Activated CD4-positive, alpha-beta T cell treated with anti-CD3 and anti-CD28 coated beads, Interleukin-2, amount 50 U/mL, for 24 hours (primary cell): Measurements from ENCODE around the gene CHST11.
"Not testable (repeated sequence)": the region's sequence is repeated elsewhere in the genome, so short reads cannot be mapped to it uniquely, and the experiment has no call there.

Source experiments
- DNase-seq, 2 donors: peaks; one replicate each; pipeline ENCODE4 v3.0.0-alpha.2; 2020; ENCODE audit warnings: low read depth in 1 of 2, low spot score in 1 of 2

Gene CHST11

DNA sequence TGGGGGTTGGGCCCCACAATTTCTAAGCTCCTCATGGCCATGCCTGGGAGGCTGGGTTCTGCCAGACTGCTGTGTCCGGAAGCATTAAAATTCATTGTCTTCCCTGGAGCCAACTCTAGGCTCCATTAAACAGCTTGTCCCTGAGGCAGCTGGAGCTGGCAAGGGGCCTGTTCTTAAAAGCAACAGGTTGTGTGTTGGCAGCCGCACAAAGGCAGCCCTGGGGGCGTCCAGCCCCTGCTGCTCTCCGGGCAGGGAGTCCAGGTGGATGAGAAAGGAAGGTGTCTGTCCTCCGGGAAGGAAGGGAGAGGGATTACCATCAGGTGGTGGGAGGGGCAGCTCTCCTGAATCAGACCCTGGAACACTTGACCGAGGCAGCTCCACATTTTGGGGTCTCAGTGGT, 98.9 kb downstream of the CHST11 start:
- DNase-seq = no peak

DNA sequence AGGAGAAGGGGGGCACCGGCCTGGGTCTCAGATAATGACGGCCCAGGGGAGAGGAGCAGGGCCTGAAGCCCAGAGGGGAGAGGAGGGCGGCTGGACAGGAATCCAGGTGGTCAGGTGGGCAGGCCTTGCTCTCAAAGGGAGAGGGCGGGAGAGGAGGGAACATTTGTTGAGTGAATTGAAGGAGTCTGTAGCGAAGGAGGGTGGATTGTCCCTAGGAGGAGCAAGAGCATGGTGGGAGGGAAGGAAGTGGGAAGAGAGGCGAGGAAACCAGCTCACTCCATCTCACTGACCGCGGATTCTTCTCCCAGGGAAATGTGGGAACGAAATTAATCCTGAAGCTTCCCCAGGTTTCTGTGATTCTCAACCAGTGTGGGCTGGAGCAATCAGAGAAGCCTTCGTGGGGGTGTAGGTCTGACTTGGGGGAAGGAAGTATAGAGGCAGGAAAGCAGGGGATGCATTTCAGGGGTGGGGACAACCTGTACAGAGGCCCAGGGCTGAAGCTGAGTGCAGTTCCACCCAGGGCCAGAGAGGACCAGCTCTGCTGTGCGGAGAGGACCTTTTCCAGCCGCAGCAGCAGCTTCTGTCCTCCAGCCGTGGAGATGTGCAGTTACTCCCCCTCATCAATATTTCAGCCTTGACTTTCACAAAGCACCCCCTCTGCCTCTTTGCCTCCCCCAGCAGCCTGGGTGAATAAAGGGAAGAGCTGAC, 100.9 kb downstream of the CHST11 start:
- DNase-seq = no peak

DNA sequence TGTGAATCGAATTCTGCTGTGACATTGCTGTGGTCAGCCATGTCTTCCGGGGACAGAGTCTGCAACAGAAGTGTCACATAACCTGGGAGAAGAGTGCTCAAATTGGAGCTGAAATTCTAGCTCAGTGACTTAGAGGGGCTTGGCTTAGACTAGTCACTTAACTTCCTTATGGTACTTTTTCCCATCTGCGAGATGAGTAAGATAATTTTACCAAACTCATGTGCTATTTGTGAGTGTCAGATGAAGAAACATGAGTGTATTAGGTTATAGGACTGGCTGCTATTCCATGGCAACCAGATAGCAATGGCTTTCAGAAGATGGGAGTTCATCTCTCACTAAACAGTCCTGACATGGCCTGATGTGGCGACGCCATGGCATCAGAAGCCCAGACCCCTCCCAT, 104.1 kb downstream of the CHST11 start:
- DNase-seq = no peak

DNA sequence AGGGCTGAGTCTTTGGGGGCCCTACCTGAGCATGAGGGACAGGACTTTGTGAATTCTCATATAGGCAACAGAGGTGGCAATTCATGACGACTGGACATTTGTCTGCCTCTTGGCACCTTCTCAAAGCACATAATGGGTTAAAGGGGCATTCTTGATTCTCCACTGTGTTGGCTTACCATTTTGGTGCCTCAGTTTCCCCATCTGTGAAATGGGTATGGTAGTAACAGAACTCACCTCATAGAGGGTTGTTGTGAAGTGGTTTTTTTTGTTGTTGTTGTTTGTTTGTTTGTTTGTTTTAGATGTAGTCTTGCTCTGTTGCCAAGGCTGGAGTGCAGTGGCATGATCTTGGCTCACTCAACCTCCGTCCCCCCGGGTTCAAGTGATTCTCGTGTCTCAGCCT, 106.0 kb downstream of the CHST11 start:
- no peak for DNase-seq

DNA sequence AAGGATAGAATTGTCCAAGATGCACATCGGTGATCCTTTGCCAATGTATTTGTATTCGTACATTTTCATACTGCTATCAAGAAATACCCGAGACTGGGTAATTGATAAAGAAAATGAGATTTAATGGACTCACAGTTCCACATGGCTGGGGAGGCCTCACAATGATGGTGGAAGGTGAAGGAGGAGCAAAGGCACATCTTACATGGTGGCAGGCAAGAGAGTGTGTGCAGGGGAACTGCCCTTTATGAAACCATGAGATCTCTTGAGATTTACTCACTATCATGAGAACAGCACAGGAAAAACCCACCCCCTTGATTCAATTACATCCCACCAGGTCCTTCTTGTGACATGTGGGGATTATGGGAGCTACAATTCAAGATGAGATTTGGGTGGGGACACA, 107.9 kb downstream of the CHST11 start:
- DNase-seq = not testable (repeated sequence)

DNA sequence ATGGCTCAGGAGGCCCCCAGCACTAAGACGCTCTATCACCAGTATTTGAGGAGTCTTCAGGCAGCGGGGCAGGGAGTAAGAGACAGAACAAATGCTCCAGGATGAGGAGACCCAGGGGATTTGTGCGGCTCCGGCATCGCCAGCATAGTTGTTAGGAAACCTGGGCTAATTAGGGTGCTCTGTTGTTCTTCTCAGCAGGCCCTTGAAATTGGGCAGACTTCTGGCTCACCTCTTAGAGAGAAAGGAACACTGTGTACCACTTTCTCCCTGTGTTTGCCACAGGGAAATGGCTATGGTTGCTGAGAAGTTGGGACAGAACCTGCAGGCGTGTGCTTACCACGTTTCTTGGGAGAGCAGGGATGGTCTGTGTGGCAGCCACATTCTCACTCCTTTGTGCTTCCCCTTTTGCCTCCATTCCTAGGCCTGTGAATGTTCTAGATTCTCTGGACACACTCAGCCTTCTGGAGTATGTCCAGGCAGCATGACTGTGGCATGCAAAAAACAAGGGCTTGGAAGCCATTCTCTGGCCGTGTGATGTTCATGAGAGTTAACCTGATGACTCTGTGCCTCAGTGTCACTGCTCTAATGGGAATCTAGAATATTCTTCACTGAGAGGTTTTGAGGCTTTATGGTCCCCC, 109.0 kb downstream of the CHST11 start:
- DNase-seq = no peak

DNA sequence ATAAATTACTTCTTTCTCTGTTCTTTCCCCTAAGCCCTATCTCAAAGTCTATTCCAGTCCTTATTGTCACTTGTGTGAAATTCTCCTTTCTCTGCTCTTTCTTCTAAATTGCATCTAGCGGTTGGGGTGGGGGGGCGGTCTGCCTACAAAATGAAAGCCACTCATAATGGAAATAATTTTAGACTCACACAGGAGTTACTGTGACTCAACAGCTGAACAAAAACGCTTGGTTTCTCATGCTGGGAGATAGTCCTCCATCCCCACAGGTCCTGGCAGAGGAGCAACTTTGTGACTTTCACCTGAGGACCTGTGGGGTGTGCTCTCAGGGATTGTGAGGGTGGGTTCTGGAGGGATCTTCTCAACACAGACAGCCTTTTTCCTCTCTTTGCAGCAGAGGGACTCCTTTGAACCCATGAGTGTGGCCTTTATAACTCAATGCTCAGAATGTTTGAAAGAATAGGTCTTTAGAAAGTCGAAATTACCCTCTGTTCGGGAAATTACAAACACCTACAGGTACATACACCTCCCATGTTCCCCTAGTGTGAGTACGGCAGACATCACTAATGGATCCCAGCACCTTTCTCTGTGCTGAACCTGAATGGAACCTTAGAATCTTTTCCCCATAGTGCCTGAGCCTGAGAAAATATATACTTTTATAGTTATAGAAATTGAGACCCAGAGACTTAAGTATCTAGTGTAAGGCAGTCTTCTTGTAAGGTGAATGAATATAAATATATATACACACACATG, 109.7 kb downstream of the CHST11 start:
- DNase-seq = peak in 1 of 2 donors; percentile 14

DNA sequence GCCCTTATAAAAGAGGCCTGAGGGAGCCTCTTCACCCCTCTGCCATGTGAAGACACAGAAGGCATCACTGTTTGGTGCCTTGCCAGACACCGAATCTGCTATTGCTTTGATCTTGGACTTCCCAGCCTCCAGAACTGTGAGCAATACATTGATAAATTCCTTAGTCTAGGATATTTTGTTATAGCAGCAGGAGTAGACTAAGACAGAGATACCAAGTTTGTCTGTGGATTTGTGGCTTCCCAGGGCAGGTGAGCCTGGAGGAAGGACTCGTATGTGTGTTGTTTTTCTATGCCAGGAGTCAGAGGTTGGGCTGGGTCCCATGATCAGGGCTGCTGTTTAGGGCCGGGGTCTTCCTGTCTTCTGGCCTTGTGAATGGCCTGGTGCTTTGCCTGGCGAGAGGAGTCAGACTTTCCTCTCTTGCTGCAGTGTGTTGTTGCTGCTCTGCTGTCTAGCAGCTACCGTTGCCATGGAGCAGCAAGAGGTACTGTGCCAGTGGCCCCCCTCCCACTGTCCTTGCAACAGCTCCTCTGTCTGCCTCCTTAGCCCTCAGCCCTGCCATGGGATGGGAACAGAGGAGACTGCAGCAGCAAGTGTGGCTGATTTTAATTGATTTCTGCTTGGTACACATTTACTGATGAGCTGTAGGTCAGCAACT, 111.2 kb downstream of the CHST11 start:
- DNase-seq = no peak

DNA sequence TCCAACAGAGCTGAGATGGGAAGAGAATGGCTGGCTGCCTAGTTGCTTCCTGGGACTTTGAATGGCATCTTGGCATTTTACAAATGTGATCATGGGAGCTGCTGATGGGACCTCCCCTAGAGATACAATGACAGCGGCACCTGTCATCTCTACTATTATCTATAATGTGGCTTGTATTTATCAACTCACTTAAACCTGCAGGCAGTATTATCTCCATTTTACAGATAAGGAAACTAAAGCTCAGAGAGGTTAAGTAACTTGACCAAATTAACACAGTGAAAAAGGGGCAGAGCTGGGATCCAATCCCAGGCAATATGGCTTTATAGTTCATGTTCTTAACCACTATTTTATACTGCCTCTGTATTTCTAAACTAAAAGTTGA, 111.7 kb downstream of the CHST11 start:
- DNase-seq = no peak

DNA sequence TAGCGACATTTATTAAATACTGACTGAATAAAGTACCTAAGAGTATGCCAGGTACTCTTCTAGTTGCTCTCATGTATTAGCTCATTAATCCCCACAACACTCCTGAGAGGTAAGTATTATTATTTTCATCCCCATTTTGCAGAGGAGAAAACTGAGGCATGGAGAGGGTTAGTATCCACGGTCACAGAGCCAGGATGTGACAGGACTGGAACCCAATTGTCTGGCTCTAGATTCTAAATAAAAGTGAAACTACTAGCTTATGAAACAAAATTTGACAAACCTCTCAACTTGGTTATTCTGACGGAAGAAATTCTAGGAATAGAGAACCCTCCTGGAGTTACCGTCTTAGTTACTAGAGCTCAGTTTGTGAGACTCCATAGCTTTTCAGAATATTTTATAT, 112.2 kb downstream of the CHST11 start:
- DNase-seq = no peak

DNA sequence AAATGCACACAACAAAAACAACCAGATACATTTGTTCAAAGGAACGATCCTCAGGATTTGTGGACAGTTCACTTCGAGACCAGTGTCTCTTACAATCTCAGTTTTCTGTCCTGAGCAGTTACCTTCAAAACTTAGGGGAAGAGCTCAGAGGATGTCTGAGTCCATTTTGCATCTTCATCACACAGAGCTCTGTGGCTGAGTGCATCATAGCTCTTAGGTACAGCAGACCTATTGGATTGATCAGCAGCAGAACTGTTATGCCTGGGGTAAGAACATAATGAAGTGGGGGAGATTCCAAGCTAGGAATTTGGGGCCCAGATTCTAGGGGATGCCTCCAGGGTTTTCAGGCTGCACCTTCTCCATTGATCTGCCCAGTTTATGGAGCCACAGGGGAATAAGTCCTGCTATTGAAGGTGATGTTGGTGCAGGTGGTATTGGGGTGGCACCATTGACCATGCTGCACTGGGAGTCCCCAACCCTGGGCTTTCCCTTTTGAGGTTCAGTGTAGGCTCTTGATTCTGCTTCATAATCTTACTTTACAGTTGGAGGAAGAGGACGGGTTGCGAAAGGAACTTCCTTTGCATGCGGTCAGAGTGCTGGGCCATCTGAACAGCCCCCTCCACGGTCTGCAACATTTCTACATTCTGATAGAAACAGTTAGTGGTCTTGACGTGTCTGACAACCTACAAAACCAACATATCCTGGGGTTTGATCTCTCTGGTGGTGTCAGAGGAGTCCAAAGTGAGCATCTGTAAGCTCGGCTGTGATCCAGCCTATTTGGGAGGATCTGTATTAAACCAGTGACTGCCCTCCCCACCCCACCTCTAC, 112.8 kb downstream of the CHST11 start:
- DNase-seq = no peak

DNA sequence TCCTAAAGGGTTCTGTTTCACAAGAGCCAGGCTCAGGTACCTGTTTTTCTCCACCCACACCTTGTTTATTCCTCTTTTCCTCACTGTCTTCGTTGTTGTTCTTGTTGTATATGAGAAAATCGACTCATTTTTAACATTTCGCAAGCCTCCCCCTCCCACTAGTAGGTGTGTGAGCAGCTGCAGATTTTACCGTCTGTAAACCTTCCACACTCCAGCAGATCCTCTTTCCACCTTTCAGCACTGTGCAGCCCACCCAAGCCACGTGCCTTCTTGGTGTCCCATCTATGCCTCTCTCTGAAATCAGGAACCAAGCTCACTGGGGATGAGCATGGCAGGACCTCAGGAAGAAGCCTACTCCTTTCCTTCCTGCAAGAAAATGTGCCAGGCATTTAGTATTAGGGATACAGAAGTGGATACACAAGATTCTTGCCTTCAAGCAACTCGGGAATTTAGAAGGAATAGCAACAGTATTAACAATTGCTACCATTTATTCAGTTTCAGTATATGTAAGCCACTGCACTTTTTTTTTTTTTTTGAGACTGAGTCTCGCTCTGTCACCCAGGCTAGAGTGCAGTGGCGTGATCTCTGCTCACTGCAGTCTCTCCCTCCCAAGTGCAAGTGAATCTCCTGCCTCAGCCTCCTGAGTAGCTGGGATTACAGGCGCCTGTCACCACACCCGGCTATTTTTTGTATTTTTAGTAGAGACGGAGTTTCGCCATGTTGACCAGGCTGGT, 113.6 kb downstream of the CHST11 start:
- DNase-seq = no peak

DNA sequence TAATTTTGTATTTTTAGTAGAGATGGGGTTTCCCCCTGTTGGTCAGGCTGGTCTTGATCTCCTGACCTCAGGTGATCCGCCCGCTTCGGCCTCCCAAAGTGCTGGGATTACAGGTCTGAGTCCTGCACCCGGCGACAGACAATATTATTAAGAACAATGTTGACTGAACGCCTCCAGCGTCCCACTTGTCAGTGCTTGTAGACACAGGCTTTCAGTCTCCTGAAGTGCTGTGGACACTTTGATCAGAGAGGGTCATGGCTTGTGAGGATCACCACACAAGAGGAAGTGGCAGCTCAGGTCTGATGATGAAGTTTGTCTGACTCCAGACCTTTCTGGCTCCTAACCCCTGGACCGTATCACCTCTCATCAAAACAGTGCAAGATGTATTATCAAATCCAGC, 114.6 kb downstream of the CHST11 start:
- no peak for DNase-seq

DNA sequence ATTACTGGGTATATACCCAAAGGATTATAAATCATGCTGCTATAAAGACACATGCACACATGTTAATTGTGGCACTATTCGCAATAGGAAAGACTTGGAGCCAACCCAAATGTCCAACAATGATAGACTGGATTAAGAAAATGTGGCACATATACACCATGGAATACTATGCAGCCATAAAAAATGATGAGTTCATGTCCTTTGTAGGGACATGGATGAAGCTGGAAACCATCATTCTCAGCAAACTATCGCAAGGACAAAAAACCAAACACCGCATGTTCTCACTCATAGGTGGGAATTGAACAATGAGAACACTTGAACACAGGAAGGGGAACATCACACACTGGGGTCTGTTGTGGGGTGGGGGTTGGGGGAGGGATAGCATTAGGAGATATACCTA, 117.6 kb downstream of the CHST11 start:
- not testable (repeated sequence) for DNase-seq

DNA sequence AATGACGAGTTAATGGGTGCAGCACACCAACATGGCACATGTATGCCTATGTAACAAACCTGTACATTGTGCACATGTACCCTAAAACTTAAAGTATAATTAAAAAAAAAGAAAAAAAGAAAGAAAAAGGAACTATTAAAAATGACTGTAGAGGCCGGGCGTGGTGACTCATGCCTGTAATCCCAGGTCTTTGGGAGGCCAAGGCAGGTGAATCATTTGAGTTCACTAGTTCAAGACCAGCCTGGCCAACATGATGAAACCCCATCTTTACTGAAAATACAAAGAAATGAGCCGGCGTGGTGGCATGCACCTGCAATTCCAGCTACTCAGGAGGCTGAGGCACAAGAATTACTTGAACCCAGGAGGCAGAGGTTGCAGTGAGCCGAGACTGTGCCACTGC, 118.0 kb downstream of the CHST11 start:
- DNase-seq = not testable (repeated sequence)

DNA sequence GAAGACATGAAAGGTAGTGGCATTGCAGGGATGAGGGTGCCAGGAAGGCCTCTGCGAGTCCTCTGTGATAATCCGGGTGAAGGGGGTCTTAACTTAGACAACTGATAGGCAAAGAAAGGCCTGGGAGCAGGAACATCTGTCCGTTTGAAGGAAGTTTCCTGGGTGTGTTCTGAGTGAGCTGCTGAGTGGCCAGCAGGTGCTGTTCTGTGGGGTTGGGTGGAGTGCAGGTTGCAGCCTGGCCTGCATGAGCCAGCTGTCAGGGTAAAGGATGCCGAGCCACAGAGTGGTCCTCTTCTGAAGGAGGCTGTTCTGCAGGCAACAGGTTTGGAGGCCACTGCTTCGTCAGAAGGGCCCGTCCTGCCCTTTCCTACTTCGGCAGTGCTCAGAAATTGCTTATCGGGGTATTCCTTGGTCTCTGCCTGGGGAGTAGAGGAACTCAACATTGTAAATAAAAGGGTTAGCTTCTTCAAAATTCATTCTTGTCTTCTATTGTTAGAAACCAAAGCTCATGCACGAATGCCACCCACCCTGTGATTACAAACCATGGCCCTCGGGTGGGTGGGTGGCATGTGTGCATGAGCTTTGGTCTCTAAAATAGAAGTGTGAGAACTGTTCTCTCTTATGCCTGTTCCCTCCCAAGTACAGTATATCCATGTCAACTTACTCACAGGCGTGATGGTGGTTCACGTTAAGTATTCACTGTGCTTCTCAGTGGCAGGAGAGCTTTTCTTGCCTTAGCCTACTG, 118.9 kb downstream of the CHST11 start:
- no peak for DNase-seq

DNA sequence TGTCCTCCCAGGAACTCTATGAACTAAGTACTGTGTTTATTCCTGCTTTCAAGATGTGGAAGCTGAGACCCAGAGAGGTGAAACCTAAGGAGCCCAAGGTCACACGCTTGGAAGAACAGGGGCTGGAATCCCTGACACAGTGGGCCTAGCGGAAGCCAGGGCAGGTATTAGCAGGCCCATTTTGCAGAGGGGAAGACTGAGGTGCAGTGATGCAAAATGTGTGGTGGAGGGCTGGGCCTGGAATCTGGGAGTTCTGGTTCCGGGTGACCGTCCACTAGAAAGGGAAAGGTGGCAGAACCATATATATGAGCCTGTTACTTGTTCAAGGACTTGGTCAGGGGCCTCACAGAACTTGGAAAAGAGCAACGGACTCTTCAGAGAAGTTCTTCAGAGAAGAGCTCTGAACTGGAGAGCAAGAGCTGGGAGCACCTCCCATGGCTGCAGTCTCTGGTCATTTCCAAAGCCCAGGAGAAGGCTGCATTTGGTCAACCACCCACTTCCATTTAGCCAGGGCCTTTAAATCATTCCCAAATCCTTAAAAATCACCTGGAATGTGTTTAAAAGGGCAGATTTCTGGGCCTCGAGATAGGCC, 119.5 kb downstream of the CHST11 start:
- DNase-seq = no peak

DNA sequence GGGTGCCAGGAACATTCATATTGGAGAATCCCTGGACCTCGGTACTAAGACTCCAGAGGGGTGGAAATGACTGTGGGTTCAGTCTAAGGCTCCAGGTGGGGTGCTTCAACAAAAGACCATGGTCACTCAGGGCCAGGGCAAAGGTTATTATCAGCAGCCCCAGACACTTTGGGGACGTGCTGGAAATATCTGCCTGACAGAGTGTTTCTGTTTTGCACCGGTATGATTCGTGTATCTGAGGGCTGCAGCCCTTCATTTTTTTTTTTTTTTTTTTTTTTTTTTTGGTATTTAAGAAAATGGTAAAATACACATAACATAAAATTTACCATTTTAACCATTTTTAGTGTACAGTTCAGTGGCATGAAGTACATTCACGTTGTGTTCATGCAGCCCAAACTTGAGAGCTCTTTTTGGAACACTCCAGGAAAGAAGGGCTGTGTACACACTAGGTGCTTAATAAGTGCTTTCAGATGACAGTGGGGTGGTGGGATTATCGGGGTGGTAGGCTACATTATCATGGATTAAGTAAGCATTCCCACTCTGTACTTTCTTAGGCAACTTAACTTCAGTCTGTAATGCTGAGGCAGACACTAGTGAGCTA, 120.3 kb downstream of the CHST11 start:
- no peak for DNase-seq

DNA sequence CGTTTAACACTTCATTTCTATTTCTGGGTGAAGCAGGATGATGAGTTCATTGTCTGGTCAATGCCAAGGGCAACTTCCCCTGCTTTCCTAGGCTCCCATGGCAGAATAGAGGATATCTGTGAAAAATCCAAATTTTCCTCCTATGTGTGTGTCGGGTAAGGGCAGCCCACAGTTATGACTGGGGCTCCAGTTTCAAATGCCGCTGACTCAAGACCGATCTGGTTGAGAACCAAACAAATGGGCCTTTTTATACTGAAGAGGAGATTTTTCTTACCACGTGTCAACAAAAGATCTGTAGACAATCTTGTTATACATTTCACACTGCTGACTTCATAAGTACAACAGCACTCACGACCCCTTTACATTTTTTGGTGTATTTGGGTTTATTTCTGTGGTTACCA, 120.8 kb downstream of the CHST11 start:
- DNase-seq = no peak
